ENCODE measurements around the gene ARL9.

ARL9 gene

DNA sequence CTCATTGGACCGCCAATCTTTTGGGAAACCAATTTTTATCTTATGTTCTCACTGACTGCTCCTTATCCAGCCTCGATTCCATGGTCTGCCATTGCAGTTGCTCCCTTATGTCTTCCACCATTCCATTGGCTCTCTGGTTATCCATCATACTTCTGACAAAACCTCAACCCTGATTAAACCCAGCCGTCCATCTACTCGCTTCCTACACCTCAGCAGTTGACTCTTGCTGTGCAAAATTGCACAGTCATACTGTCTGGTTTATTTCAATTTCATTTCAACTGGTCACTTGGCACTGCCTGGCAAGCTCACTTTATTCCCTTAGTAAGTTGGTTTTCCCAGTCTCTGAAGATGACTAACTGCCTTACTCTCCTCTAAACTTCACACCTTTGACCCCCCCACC lies 26.2 kb downstream of the ARL9 start:
- no peak for DNase-seq

DNA sequence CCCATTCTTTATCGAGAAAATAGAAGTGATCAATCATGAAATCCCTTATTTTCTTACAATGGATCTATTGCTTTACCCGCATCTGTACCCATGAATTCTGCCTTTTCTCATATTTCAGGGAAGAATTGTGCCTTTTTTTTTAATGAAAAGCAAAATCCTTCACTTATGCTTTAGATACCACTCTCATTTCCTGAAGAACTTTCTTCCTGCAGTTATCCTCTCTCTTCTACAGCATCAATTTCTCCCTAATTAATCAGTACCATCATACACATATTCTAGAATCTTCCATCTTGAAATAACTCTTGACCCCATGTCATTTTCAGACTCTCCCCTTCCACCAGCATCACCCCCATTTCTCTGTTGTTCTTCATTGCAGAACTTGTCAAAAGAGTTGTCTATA lies 26.6 kb downstream of the ARL9 start:
- DNase-seq = no peak

DNA sequence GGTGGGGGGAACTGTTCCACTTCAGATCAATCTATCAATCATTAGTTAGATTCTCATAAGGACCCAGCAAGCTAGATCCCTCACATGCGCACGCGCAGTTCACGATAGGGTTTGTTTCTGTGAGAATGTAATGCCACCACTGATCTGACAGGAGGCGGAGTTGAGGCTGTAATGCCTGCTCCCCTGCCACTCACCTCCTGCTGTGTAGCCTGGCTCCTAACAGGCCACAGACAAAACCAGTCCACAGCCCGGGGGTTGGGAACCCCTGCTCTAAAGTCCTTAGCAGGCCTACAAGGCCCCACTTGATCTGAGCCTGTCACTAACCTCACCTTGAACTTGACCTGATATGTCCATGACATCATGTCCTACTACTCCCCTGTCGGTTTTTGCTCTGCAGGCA lies 30.3 kb downstream of the ARL9 start:
- DNase-seq = no peak

DNA sequence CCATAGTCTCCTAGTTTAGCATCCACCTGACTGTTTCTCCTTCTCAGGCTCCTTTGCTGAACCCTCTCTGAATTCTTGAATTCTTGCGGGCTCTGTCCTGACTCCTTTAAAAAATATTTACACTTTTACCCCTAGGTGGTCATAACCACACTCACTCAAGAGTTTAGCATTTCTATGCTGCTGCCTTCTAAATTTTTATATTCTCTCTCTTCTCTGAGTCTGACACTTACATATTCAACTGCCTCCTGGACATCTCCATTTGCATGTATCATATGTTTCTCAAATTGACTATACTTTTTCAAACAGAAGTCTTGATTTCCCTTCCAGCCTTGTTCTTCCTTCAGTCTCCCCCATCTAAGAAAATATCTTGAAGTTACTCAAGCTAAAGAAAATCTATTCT lies 31.6 kb downstream of the ARL9 start:
- no peak for DNase-seq

DNA sequence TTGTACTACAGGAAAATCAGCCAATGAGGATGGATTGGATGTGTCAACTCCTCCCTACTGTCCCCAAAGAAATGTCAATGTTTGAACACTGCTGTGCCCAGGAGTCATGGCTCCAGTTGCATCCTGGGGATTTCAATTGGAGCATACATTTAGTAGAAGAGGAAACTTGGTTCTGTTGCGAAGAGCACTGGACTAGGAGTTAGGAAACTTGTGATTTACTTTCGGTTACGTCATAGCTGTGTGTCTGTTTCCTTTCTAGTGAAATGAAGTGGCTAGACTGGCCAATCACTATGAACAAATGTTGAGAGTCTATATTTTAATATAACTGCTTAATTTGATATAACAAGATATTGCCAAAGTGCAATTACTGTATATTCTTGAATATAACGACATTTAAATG lies 35.2 kb downstream of the ARL9 start:
- peak; percentile 68 to 89 (median 87) for DNase-seq

DNA sequence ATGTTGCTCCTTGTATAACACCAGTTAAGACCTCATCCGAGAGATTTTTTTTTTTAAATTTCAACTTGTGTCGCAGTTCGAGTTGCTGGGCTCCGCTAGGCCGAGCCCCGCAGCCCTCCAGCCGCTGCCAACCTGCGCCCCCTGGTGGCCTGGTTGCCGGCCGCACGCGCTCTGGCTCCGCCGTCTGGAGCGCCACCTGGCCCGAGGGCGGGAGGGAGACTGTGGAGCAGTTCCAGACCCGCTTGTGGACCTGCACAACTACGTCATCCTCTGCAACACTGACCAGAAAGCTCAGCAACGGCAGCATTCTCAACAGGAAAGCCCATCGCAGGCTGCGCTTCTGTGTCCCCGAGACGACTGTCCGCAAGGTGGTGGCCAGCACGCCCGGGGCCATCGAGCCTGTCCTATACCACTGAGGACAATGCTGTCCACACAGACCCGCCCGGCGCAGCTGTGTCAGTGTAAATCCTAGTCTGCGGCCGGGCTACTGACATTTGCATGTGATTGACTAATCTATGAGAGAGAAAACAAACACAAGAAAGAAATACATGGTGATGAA lies 39.1 kb downstream of the ARL9 start:
- peak; percentile 79 to 92 (median 86) for DNase-seq

DNA sequence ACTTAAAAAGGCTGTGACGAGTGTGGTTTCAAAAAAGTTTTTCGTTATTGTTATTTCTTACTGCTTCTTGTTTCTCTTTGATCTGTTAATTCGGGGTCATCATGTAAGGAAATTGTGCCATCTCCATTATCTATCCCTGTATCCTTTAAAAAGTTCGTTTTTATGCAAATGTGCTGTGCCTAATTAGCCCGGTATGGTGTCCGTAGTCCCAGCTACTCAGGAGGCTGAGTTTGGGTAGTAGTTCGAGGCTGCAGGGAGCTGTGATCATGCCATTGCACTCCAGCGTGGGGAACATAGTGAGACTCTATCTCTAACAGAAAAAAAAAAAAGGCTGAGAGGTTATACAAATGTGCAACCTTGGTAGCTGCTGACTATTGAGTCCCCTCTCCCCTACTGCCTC lies 45.1 kb downstream of the ARL9 start:
- no peak for DNase-seq

DNA sequence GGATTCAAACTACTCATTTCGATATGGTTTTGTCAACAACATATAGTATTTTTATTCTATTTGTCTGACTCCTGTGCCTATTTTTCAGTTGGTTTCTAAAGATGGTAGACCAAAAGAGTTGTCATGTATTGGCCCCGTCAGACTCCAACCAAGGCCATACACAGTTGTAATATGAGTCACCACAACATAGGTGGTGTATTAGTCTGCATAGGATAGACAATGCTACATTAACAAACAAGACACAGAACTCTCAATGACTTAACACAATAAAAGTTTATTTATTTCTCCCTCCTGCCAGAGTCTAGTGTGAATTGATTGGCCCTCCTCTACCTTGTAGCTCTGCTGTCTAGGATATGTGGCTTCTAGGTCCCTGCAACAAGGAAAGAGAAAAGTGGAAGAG lies 45.9 kb downstream of the ARL9 start:
- DNase-seq = no peak

DNA sequence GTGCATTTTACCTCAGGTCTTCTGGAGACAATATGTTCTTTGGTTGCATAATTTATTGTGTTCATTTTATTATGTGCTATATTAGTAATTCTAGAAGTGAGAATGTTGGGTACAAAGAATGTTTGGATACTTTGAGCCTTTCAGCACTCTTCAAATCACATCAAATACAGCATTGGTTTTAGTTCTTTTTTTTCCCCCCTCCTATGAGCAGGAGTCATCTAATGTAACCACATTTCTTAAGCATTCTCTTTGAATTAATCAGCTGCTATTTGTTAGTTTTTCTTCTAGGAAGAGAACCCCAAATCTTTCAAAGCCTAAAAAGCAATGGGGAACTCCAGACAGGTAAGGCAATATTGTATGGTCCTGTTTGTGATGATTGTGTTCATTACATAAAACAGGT lies 46.7 kb downstream of the ARL9 start:
- DNase-seq = no peak

DNA sequence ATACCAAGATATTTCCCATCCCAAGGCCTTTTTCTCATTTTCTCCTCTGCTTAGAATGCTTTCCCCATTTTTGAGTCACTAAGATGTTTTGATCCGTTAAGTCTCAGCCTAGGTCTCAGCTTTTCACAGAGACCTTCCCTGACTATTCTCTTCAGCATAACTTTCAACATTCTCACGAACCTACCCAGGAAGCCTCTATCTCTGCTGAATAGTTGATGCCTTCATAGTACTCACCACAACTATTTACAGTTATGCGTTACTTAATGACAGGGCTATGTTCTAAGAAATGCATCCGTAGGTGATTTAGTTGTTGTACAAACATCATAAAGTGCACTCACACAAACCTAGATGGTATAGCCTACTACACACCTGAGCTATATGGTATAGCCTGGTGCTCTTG lies 64.5 kb downstream of the ARL9 start:
- DNase-seq = no peak
